ENCODE data around the gene IGF2BP2. TPM values are rescaled to one million over a fixed set of nuclear protein-coding genes. Genes with fewer than 3 reads are reported as not detected.
"Not testable (repeated sequence)": the region's sequence is repeated elsewhere in the genome, so short reads cannot be mapped to it uniquely, and the experiment has no call there.

Gene IGF2BP2
- total RNA-seq, 2 donors from 2014 or later = 12.8 to 14.2 TPM

- no peak for ATAC-seq
- intact Hi-C loops (cut with DNase I) = no loop called here
- DNase-seq = no peak
These were observed 18.3 kb upstream of the IGF2BP2 start for GRCh38 chr3:185843126-185843525.

- DNase-seq = no peak
- no peak for ATAC-seq
- intact Hi-C loops (cut with DNase I) = no loop called here
These were observed 17.4 kb upstream of the IGF2BP2 start for GRCh38 chr3:185842241-185842640.

DNA sequence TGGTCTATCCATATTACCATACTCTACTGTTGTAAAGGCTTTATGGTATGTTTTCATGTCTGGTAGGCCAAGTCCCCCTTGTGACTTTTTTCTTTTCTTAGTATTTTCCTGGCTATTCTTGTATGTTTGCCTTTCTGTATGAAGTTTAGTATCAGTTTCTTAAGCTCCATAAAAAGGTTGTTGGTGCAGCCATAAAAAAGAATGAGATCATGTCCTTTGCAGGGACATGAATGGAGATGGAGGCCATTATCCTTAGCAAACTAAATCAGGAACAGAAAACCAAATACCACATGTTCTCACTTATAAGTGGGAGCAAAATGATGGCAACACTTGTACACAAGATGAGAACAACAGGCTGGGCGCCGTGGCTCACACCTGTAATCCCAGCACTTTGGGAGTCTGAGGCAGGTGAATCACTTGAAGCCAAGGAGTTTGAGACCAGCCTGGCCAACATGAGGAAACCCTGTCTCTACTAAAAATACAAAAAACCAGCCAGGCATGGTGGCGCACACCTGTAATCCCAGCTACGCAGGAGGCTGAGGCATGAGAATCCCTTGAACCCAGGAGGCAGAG, 13.7 kb upstream of the IGF2BP2 start:
- DNase-seq; intact Hi-C loops (cut with DNase I); ATAC-seq: not testable (repeated sequence)

- DNase-seq (no peak), ATAC-seq (peak; percentile 63 to 90)
- intact Hi-C loops (cut with DNase I) = no loop called here
These were observed 12.6 kb upstream of the IGF2BP2 start for GRCh38 chr3:185837414-185837813.

DNA sequence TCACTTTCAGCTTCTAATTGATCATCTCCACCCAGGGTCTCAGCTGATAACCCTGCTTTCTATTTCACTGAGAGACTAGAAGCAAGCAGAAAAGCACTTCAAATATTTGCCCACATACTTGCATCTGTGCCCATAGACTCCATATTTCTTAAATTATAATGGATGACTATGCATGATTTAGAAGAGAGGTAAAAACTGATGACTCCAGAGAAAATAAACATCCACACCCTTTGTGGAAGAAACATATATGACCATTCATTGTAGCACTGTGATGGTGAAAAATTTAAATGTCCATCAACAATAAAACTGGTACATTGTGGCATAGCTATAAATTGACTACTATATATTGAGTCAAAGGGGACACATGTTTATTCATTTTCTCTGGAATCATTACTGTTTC, 7.1 kb upstream of the IGF2BP2 start:
- DNase-seq = no peak
- no peak for ATAC-seq
- intact Hi-C loops (cut with DNase I) = no loop called here

DNA sequence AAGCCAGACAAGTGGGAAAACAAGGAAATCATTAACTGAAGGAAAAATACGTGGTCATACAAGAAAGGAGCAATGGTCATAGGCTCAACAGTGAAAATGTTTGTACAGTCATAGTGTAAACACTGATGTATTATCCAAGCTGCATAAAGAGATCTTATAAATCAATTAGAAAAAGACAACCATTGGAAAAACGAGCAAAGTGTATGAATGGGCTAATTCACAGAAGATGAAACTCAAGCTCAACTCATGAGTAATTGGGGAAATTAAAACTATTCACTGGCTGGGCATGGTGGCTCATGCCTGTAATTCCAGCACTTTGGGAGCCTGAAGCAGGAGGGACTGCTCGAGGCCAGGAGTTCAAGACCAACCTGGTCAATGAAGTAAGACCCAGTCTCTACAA, 6.4 kb upstream of the IGF2BP2 start:
- intact Hi-C loops (cut with DNase I) = no loop called here

GRCh38 chr3:185830018-185830797, 5.4 kb upstream of the IGF2BP2 start:
- no peak for ATAC-seq
- no peak for DNase-seq
- intact Hi-C loops (cut with DNase I) = no loop called here

More for the DNA sequence above, 6.4 kb upstream of the IGF2BP2 start:
- no peak for DNase-seq
- no peak for ATAC-seq

GRCh38 chr3:185828755-185829154, 3.9 kb upstream of the IGF2BP2 start:
- no peak for DNase-seq
- intact Hi-C loops (cut with DNase I) = loop anchor here in 1 of 2 donors (10.0 kb wide), 1 partner anchor 106 kb away; the partner anchor contains the start of gene TRA2B
- ATAC-seq = no peak

DNA sequence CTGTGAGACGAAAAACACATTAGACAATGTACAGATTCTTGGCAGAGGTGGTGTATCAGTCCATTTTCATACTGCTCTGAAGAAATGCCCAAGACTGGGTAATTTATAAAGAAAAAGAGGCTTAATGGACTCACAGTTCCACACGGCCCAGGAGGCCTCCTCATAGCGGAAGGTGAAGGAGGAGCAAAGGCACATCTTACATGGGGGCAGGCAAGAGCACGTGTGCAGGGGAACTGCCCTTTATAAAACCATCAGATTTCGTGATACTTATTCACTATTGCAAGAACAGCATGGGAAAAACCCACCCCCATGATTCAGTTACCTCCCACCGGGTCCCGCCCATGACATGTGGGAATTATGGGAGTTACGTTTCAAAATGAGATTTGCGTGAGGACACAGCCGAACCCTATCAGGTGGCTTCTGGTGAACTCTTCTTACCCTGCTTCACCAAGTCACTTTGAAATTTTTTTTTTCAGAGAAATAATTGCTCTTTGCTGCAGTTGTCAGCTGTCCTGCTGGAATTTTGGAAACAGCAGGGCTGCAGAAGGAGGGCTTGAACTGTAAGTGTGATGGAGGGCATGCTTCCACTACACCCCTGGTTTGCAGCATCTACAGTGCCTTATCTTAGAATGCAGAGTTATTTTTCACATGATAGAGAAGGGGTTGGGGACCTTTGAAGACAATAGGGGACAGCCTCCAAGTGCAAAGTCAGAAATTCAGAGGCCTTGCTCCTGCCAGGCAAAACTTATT, 2.9 kb upstream of the IGF2BP2 start:
- intact Hi-C loops (cut with DNase I) = loop anchor here in 1 of 2 donors (10.0 kb wide), 1 partner anchor 107 kb away; the partner anchor contains the start of gene TRA2B
- DNase-seq (no peak), ATAC-seq (no peak)

DNA sequence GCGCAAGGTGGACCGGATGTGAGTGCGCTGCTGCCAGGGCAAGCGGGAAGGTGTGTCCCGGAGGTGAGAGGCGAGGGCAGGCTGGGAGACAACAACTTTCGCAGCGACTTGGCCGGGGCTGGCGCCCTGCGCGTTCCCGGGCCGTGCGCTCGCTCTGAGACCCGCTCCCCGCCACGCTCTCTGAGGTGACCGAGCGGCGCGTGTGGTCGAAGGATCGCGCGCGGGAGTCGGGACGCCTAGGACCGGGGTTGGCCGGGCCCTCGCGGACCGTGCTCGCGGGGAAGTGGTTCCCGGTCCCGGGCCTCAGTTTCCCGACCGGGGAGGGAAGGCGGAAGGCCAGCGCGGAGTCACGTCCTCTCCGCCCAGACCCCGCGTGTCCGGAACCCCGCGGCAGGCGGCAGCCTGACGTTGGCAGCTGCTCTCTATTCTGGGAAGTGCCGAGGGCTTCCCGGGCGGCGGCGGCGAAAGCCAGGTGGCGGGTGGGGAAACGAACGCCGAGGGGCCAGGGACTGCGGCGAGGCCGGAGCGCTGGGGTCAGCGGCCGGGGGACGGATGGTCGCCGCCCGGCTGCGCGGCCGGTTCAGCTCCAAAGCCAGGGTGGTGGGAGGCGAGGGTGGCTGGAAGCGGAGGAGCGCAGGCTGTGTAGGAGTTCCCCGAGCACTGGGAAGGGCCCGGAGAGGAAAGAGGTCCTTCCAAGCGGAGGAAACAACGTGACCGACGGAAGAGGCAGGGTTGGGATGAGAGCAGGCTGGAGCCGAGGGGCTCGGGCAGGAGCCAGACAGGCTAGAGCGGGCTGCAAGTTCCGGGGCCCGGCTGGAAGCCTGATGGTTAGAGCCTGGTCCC, 1.0 kb upstream of the IGF2BP2 start:
- intact Hi-C loops (cut with DNase I) = loop anchor here in 1 of 2 donors (10.0 kb wide), 1 partner anchor 109 kb away; the partner anchor contains the start of gene TRA2B
- DNase-seq = peak; percentile 52
- peak; percentile 28 to 64 for ATAC-seq

GRCh38 chr3:185824051-185825005, 514 bp downstream of the IGF2BP2 start:
- ATAC-seq (peak; percentile 46 to 54), DNase-seq (peak; percentile 26)
- intact Hi-C loops (cut with DNase I) = loop anchor here in 1 of 2 donors (10.0 kb wide), 1 partner anchor 110 kb away; the partner anchor contains the start of gene TRA2B

GRCh38 chr3:185823078-185824044, 1.5 kb downstream of the IGF2BP2 start:
- peak; percentile 51 for DNase-seq
- peak in 1 of 2 donors; percentile 38 for ATAC-seq
- intact Hi-C loops (cut with DNase I) = loop anchor here in 1 of 2 donors (10.0 kb wide), 1 partner anchor 111 kb away; the partner anchor contains the start of gene TRA2B

DNA sequence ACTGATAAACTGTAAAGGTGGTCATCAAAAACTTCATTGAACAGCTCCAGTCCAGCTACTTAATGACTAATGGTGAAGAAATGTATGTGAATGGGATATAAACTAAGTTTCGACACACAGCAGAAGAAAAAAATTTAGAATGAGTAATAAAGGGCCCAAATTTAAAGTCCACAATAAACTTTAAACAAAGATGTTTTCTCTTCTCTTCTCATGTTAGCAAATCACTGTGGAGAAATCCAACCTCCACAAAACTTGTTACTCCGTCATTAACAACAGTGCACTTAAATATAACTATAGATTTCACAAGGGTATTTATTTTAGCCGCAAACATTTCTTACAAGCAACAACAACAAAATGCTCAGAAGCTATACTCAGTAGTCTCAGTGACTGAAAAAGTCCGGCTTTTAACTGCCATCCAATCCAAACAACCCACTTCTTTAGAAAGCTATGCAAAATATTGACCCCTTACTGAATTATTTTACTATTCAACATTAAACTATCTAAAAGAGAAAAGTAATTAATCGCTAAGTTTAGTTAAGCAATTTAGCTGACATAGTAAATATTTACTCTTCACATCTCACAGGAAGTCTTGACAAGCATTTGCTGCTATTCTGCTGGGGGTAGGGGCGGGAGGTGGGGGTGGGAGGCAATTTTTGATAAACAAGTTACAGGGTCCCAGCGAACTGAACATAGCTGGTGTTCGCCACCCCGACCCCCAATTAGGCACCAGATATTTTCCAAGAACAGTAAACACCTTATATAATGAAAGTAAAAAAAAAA, 2.4 kb downstream of the IGF2BP2 start:
- ATAC-seq (no peak), DNase-seq (no peak)
- intact Hi-C loops (cut with DNase I) = loop anchor here in 1 of 2 donors (10.0 kb wide), 1 partner anchor 112 kb away; the partner anchor contains the start of gene TRA2B

DNA sequence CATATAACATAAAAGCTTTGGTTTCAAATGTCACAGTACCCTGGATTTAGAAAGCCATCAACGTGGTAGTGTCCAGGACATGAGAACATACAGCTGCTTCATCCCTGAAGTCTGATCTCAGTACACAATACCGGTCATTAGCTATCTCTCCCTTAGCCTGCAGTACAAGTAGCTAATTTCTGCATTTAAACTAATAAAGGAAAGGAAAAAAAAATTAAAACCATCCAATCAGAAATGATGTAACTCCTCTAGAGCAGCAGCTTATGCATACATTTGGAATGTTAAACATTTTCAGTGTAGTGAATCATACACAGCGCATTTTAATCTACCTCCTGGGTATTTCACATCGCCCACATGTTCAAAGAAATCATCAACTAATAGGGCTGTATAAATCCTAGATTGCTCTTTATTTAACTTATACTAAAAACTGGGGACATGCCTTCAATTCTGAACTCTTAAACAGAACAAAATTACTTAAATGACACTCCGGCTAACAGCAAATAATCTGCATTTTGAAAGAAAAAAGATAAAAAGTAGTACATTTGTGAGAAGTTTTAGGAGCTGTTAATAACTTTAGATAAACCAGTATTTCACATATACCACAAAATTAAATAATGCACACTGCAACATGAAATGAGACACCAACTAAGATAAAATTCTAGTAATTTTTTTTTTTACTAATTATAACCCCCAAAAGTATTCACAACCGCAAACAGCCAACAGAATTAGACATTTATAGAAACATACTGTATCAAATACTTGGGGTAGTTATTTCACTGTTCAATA, 3.7 kb downstream of the IGF2BP2 start:
- DNase-seq (no peak), ATAC-seq (no peak)
- intact Hi-C loops (cut with DNase I) = loop anchor here in 1 of 2 donors (10.0 kb wide), 1 partner anchor 114 kb away; the partner anchor contains the start of gene TRA2B
